Measurements from ENCODE around the gene EXOC6B. TPM values are rescaled to one million over a fixed set of nuclear protein-coding genes. Genes with fewer than 3 reads are reported as not detected.

Gene EXOC6B
- total RNA-seq, 1 donor from 2014 or later, result 24.1 TPM

DNA sequence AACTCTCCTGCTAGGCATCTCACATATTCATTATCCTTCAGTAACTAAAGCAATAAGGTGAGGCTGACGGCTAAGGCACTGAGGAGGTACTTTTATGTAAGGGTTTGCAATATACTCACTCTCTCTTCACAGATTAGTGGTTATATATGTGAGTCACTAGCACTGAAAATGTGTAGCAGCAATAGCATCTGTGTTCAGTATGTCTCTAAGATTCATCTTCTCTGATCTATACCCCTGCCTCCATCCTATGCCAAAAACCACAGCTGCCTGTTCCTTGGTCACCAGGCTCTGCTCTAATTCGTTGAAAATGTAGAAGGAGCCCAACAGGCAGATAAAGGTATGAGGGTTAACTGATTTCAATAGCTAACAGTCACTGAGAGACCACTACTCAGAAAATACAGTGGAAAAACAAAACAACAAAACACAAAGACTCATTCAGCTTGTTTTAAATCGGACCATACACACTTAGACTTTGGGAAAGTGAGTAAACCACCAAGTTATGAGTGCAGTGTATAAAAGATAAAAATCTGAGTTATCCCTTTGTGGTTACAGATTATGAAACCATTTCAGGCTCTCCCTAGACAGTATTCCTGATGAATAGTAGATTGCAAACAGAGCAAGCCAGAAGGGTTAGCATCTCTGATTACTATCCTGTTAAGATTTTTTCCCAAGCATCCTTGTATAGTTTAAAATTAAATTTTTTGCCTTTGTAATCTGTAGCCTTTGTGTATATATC lies 602.8 kb downstream of the EXOC6B start:
- no peak for DNase-seq (ENCODE audit: low read depth, low spot score)

DNA sequence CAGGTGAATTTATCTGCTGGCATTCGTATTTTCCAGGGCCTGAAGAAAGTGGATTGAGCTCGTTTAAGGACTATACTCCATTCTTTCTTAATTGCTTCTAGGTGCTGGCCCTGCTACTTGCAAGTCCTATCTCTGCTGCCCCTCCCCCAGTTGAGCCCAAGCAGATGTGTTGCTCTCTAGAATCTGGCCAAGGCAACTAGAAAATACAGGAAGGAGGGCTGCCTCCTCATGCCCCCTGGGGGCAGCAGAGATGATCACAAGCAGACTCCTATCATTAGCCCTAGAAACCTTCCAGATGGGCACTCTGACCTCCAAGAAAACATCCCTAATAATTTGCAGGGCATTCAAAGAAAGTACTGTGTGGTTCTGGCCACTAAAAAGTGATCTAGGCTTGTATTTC lies 605.7 kb downstream of the EXOC6B start:
- no peak for DNase-seq (ENCODE audit: low read depth, low spot score)

DNA sequence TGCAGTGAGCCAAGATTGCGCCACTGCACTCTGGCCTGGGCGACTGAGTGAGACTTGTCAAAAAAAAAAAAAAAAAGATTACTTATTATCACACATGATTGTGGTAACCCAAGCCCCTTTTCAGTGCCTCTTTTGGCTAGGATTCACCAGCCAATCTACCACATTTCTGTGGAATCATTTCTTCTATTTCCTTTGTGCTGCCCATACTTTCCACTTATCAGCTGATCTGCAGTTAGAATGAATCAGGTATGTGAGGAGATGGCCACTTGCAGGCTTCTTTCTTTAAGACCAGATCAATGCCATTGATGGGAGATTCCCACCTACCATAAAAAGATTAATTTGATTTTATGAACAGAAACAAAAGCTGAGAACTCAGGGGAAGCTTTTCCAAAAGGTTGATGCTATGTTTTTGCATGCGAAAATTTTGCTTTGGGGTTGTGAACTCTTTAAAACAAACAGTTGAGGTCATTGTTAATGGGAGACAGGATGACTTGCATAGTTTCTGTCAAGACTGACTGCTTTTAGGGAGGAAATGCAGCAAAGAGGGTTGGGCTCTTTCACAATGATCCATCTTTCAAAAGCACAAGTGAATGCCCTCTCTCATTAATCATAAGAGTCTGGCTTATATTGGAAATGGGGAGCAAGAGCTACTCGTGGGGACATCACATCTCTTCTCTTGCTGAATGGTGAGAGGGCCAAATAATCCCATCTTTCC lies 611.2 kb downstream of the EXOC6B start:
- no peak for DNase-seq (ENCODE audit: low read depth, low spot score)

DNA sequence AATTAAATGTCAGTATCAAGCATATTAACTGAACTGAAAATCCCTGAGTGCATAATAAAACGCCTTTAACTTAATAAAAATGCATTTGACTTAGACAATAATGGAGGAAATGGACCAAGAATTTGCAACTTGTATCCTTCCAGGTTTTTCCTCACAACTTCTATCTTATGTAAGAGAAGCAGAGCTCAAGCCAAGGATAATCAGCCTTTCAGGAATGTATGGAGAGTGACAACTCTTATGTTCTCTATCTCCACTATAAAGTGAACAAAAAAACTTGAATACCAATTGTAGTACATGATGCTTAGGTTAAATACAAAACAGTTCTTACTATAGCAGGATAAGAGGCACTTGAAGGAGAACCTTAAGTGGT lies 613.4 kb downstream of the EXOC6B start:
- no peak for DNase-seq (ENCODE audit: low read depth, low spot score)

DNA sequence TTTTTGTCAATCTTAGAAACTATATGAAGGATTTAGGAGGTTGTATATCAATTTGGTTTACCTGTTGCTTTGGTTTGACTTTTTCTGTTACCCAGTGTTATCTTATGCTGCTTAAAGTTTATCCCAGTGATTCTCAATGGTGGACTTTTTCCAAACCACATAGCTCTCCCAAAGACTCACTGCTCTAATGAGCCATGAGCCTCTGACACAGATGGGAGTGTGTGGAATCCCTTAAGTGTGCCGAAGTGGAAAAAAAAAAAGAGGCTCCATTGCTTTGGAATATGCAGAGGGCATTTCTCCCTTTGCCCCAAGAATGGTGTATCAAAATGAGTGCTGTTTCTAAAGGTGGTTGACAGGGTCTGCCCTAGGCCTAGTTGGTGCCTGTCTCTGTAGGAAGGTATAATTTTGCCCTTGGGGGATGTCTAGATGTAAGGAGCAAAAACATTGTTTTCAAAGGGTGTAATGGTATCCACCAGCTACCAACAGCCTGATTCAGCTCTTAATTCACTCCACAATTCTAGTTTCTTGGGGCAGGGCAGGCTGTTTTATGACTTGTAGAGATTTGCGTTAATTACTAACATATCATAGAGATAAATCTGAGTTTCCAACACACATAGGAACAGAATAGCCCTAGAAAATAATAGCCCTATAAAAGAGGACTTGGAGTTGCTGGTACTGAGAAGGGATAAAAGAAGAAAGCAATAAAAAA lies 613.9 kb downstream of the EXOC6B start:
- DNase-seq (ENCODE audit: low read depth, low spot score), result no peak

DNA sequence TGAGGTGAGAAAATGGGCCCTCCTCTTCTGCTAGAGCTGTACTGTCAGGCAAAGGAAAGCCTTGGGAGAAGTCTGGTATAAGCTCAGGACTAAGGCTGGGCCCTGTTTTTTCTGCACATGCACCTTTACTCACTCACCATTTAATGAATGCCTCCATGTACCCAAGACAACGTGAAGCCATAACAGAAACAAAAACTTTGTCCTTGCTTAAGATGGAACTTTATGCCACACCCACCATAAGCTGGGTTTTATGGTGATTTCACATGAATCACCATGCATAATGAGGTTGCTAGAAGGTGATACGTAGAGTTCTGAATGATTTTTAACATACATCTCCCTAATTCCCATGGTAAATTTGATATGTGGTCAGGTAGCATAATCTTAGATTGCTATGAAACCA lies 614.5 kb downstream of the EXOC6B start:
- DNase-seq (ENCODE audit: low read depth, low spot score), result no peak

DNA sequence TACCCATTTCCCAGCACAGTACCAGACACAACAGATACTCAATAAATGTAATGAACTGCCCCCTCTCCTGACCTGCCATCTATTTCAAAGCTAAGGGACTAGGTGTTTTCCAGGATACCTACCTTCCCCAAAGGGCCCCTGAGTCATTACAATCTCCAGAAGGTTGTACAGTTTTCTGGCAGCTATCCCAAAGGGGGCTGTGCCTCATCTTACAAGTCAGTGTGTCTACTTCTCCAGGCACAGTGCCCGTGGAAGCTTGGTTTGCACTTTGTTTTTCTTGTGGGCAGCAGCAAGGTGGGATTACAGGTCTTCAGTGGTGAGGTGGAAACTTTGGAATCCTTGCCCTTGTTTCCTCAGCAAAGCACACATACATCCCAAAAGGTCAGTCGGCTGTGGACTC lies 615.4 kb downstream of the EXOC6B start:
- no peak for DNase-seq (ENCODE audit: low read depth, low spot score)

DNA sequence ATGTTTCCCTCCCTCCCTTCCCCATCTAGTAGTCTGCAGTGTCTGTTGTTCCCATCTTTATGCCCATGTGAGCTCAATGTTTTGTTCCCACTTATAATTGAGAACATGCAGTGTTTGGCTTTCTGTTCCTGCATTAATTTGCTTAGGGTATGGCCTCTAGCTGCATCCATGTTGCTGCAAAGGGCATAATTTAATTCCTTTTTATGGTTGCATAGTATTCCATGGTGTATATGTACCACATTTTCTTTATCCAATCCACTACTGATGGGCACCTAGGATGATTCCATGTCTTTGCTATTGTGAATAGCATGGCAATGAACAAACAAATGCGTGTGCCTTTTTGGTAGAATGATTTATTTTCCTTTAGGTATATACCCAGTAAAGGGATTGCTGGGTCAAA lies 617.6 kb downstream of the EXOC6B start:
- DNase-seq (ENCODE audit: low read depth, low spot score), result no peak

DNA sequence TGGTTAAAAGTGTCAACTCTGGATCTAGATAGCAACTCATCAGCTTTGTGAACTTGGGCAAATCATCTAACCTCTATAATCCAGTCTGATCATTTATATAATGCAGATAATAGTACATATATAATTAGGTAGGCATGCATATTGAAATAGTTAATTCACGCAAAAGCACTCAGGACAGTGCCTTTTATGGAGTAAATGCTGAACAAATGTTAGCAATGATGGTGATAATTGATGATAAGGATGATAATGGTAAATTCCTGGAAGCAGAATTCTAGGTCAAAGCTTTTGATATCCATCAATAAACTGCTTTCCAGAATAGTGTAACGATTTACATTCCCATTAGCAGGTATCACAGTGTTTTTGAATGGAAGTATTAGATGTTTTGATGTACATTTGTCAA lies 618.5 kb downstream of the EXOC6B start:
- no peak for DNase-seq (ENCODE audit: low read depth, low spot score)

DNA sequence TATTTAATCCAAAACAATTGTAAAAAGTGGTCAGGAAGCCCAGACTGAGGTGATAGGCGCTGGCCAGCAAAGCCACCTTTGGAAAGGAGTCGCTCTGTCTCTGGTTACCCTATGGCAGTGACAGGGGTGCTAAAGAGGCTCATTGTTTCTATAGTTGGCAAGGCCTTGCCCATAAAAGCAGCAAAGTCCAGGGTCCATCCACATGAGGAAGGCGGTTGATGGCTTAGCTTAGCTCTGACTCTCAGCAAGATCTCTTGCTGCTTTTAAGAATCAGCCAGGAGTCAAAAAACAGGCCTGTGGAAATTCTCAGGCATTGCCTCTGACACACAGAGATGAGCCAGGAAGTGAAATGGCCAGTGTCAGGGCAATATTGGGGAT lies 620.3 kb downstream of the EXOC6B start:
- no peak for DNase-seq (ENCODE audit: low read depth, low spot score)

DNA sequence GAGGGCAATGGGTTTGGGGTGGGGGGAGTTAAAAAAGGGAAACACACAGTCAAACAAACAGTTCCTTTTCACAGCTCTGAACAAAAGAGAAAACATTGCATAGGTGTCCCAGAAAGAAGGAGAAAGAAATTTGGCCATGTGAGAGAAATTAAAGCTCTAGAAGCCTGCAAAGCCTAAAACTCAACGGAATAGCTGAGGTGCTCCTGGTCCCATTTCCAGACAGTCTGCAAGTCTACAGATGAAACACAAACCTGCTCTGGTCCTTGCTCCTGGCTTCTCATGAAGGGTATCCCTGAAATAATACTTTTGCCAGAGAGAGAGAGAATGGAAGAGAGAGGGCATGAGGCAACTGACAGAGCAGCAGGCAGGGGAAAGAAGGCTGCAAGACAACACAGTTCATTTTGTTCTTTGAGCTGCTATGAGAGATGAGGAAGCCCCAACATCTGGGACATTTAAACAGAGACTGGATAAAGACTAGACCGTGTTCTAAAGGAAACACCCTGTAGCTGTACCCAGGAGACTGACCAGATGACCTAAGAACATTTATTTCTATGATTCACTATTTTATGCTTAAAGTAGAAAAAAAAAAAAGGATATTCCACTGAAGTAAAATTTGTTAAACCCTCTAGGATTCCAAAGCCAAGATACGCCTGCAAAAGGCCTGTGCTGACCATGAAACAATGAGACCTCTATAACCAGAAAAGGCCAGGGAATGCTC lies 620.9 kb downstream of the EXOC6B start:
- no peak for DNase-seq (ENCODE audit: low read depth, low spot score)

DNA sequence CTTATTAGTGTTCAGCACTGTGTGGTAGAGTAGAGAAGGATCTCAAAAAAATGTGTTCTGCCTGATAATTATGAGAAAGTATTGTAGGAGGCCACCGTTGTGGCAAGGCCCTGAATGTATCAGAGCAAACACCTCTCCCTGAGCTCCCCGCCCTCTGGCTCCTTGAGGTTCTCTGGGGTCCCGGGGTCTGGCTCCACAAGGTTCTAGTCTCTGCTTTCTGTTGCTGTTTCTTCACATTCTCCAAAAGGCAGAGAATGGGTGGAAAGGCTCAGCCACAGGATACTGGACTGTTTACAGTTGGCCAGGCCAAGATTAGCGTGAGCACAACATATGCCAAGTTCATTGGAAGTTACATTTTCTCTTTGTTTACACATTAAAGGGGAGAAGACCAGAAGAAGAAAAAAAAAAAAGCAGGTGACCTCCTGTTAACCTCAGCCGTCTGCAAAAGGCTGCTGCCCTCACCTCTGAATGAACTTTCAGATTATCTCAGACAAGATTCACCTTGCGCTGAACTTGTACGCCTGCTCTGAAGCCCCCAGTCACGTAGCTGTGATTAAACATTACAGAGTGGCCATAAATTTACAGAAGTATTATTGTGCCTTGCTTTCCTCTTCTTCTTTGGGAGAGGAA lies 621.6 kb downstream of the EXOC6B start:
- no peak for DNase-seq (ENCODE audit: low read depth, low spot score)

DNA sequence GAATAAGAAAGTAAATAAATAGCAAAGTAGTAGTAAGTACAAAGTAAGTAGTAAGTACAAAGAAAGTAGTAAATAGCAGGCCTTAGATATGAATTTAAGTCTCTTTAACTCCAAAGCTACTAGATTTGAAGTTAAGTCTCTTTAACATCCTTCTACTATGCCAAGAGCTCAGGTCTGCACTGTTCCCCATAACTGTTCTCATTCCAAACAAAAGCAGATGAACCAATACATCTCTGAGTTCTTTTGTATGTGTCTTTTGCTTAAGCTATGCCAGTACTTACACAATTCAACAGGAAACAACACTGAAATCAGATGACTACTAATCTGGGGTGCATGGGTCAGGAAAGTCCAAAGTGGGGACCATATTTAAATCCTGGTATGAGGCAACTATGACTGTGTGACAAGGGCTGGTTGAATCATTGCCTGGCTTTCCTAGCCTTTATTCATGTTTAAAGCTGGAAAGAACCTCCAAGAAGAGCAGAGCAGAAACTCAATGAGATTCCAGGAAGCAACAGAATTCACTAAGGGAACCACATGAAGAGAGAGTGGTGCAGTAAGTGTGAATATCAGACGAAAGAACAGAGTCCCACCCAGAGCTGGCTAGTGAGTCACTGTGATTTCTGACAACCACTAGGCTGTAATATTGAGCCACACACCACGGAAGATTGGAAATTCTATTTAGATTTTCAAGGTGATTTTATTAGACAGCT lies 627.1 kb downstream of the EXOC6B start:
- no peak for DNase-seq (ENCODE audit: low read depth, low spot score)

DNA sequence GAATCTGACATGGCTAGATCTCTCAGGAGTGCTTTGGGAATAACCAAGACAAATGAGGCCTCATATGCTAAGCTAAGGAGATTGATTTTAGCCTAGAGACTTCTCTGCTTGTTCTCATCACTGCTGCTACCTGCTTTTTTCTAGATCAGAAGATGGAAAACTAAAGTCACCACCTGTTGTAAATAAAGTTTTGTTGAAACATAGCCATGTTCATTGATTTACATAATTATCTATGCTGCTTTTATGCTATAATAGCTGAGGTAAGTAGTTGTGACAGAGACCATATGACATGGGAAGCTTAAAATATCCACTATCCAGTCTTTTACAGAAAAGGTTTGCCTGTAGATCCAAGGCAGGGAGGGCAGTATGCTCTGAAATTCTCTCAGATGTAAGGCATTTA lies 632.1 kb downstream of the EXOC6B start:
- no peak for DNase-seq (ENCODE audit: low read depth, low spot score)

DNA sequence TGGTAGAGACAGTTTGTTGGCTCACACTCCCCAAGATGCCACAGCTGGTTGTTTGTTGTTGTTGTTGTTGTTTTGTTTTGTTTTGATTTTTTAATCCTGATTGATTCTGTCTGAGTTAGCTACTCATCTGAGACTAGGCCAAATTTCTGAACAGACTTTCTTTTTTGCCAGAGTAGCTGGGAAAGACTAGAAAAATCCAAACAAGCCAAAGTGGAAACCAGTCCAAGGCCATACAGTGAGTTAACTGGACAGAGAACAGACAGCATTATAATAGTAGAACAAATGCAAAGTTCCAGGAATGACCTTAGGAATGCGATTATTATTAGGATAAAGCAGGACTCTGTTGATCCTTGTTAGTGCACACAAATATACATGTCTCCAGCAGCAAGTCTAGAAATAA lies 634.4 kb downstream of the EXOC6B start:
- DNase-seq (ENCODE audit: low read depth, low spot score), result no peak

DNA sequence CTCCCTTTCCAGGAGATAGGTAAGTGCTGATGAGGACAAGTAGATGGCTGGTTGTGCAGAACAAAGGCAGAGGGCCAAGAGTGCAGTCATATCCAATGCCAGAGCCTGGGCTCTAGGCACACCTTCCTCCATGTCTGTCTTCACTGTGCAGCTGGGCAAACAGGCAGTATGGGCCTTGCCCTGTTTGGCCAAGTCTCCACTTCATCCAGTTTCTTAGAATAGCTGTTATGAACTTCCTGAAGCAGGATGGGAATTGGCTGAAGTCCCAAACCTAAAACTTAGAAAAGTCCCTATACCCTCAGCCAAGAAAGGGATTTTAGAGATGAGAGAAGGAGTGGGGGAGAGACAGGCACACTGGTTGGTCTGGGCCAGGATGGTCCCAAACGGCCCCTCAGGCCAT lies 640.6 kb downstream of the EXOC6B start:
- DNase-seq (ENCODE audit: low read depth, low spot score), result no peak

DNA sequence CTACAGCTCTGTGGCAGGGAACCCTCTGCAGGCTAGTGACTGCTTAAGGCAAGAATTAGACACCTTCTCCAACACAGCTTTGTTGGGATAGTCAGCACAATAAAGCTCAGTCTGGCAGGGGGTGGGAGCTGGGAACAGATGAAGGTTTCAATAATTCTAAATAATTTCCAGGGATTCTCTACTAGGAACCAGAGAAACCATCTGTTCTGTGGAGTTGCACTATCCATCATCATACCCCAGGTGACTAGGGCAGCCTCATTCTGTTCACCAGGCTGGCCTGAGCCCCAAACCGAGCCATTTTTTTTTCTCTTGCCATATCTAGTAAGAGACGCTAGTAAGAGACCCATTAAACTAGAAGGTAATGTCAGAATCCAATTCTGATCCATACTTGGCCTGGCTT lies 642.4 kb downstream of the EXOC6B start:
- no peak for DNase-seq (ENCODE audit: low read depth, low spot score)

DNA sequence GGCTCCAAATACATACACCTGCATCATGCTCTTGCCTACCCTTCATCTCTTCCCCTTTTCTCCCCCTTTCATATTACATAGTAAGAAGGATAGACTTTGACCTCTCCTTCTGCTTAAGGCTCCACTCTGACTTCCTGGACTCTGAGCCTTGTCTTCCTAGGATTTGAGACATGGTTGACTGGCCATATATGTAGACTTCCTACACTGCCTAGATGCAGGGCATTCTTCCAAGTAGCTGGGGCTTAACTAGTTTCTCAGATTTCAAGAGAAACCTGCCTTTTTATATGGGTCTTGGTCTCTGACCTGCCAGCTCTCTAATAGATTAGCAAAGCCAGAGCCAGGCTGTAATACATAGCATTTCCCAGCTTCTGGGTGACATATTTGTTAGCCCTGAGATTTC lies 642.8 kb downstream of the EXOC6B start:
- DNase-seq (ENCODE audit: low read depth, low spot score), result no peak

DNA sequence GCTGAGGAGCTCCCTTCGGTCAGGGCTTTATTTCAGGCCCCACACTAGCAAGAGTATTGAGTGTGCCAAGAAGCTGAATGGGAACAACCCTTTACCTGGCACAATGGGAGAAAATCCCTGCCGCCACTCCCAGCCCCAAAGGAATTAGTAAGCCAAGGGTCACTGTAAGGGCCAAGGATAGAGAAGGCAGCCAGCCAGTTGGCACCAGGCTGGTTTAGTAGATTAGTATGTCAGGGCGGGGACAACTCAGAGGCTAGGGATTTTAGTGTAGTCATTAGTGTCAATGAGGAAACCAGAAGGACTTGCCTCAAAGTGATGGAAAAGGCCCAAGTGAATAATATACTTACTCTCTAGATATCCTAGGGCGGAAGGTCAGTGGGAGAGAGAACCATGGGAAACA lies 643.3 kb downstream of the EXOC6B start:
- DNase-seq (ENCODE audit: low read depth, low spot score), result no peak

DNA sequence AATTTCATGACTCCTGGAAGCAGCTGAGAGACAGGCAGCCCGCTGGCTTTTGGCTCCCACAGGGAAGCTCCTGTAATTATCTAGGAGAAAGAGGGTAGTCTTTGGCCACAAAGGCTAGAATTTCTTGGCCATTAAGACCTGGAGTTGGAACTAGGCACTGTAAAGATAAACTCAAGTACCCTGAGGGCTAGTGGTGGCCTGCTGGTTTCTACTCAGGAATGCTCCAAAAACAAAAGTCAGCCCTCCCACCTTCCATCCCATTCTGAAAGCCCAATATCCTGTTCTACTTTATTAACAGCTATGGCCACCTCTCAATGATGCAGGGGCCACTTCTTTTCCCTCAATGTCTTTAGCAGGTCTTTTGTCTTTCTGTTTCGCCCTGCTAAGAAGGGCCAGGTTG lies 644.2 kb downstream of the EXOC6B start:
- no peak for DNase-seq (ENCODE audit: low read depth, low spot score)

DNA sequence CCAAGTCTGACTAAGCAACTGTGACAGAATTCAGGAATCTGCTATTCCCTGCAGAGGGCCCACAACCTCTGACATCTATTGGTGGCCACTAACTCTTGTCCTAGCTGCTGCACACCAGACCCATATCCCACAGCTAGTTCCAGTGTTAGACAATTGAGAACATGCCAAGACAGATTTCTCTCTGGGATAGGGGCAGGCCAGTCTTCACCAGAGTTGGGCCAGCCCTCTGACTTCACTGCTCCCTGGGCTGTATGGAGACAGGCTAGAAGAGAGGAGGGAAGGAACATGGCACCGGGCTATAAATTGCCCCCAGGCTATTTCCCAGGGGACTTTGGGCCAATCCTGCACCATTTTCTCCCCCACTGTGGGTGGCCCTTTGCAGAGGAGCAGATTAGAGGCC lies 645.5 kb downstream of the EXOC6B start:
- no peak for DNase-seq (ENCODE audit: low read depth, low spot score)
